Amygdala (tissue), 56 donors: ENCODE data around the gene ADGRG6.
"Not testable (repeated sequence)": the region's sequence is repeated elsewhere in the genome, so short reads cannot be mapped to it uniquely, and the experiment has no call there.

ENCODE experiments used
- DNase-seq, 56 donors: peaks; one replicate each; lab custom pipeline; 2025; lab: John Stamatoyannopoulos, UW

The ADGRG6 gene

DNA sequence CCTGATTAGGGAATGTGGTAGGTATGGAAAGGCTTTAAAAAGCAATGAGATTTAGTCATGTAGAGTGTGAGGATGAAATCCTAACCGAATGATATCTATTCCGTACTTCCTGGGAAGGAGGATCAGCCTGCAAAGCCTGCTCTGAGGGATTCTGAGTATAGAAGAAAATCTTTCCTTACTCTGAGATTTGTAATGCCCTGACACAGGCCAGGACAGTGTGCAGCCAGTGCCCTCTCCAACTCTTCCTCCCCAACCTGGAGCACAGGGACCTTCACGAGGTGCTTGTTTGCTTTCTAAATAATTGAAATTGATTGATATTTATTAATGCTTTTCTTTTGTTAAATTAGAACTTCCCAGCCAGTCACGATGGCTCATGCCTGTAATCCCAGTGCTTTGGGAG is 131.6 kb downstream of the ADGRG6 start:
- DNase-seq, result no peak

DNA sequence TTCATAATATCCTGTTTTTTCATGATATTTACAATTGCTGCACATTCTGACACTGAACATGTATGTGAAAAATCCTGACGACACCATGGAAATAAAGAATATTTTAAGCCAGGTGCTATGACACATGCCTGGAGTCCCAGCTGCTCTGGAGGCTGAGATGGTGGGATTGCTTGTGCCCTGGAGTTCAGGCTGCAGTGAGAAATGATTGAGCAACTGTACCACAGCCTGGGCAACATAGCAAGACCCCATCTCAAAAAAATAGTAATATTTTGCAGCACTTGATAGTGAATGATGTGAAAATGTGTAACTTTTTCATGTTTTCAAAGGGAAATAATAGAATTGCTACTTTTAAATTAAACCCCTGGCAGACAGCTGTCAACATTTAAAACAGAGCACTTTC is 137.1 kb downstream of the ADGRG6 start:
- no peak for DNase-seq

DNA sequence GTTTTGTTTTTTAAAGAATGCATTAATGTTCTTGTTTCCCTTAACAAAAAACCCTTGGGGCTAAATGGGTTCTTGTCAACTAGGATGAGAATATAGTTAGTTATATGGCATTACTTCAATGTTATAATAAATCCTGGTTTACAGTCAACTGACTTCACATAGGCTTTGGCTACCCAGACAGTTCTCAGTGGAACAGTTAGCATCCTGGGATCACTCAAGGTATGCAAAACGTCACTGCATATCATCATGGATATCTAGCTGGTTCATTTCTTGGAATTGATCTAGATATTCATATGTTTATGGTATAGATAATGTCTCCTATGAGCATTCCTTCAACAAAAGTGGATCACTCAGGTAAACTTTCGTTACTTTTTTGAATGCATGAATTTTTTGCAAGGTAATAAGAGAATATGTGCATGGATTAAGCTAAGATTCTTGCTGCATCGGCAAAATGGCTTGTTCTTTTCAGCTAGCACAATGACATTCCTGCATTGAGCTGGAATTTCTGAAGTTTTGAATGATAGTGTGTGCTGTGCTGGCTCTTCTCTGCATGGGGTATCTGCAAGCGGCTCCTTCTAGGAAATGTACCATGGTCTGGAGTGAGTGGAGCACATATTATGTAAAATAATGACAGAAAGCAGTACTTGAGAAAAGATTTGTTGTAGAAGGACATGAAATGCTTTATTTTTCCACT is 138.9 kb downstream of the ADGRG6 start:
- DNase-seq, result no peak

DNA sequence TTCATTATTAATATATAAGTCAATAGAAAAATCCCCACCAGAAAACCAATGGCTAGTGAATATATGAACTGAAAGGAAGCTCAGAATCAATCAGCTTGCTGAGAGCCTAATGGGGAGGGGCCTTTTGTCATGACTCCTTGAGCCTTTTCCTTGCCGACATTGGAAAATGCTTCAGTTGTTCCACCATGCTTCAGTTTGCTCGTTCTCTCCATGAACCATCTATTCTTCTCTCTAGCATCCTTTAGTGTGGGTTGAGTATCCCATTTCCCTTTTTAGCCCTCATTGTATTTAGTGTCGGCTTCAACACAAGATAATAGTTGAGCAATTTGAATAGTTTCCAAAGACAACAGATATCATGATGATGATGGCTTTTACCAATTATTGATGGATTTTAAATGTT is 139.9 kb downstream of the ADGRG6 start:
- DNase-seq, result no peak

DNA sequence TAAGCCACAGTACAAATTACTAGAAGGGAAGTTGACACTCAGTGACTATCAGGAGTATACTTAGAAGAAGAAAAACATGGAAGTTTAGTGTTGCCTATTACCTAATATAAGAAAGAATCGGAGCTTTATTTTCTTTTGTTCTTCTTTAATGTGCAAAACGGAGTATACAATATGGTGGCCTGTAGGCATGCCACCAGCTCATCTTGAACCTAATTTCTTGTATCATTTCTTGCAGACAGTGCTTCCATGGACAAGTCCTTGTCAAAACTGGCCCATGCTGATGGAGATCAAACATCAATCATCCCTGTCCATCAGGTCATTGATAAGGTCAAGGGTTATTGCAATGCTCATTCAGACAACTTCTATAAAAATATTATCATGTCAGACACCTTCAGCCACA is 141.3 kb downstream of the ADGRG6 start:
- DNase-seq, result no peak

DNA sequence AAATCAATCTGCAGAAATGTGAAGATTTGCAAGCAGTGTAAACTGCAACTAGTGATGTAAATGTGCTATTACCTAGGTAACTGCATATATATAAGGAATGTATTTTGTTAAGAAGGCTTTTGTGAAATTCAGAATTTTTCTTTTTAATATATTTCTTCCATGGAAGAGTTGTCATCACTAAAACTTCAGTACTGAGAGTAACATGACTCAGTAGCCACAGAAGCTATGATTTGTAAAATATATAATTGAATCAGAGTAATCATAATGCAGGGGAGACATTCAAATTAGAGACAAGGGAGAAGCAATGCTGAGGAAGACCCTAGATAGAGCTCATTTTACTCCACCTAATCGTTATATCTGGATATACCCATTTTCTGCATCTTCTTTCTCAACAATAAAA is 141.7 kb downstream of the ADGRG6 start:
- no peak for DNase-seq

DNA sequence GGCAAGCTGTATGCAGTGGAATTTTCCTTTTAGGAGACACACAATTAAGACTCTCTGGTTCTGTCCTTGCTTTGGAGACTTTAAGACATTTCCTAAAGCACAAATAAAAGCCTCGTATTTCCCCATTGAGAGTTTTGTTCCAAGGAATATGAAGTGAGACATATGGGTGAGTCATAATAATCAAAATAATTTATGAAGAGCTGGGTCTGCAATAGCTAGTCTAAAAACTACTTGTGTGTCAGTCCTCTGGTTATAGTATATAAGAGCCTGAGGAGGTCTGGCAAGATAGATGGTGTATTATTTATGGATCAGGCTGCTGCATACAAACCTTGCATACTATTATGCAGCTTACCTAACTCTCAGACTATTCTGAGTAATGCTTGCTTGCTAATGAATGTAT is 142.6 kb downstream of the ADGRG6 start:
- DNase-seq, result no peak

DNA sequence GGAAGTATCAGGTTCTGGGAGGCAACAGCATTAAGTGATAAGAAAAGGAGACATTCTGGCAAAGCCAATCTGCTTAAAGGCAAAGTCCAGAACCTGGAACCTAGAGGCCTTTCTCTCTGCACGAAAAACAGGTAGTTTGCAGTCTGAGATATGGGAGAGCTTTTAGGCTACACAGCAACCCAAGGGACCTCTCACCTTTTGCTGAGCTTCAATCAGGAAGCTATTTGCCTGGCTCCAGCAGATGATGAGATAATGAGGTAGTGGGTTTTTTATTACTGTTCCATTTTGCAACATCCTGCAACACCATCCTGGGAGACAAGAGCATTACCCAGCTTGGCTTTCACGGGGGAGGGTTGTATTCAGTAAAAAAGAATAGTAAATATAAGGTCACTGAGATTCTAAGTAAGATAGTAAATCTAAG is 143.1 kb downstream of the ADGRG6 start:
- no peak for DNase-seq

DNA sequence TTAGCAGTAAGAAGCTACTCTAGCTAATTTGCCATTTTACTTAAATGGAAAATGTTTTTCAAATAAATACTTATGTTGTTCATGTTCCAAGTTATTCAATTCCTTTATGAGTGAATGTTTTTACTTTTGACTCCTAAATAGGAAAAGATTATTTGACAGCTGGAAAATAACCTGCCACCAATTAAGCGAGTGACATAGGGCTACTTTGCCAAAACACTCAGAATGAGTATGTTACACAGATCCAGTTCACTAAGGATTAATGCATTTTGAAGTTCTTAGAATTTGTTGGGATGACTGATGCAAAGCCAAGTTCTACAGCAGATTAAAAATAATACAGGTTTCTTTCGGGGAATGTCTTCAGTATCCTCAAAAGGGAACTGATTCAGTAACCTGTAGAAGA is 144.4 kb downstream of the ADGRG6 start:
- DNase-seq, result no peak

DNA sequence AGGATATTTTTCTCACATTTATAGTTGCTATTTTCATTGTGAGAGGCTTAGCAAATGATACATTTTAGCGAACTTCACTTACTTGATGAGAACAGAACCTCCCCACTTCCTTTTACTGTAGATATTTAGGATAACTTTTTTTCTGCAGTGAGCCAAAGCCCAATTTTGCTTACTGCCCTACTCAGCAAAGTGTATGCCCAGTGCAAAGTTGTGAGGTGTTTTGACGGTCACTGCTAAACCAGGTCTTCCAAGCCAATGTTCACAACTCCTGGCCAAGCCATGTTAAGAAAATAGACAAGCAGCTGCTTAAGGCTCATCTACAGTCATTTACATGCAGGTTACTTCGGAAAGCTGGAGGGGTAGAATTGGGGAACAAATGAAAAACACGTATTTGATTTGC is 144.8 kb downstream of the ADGRG6 start:
- DNase-seq, result no peak

DNA sequence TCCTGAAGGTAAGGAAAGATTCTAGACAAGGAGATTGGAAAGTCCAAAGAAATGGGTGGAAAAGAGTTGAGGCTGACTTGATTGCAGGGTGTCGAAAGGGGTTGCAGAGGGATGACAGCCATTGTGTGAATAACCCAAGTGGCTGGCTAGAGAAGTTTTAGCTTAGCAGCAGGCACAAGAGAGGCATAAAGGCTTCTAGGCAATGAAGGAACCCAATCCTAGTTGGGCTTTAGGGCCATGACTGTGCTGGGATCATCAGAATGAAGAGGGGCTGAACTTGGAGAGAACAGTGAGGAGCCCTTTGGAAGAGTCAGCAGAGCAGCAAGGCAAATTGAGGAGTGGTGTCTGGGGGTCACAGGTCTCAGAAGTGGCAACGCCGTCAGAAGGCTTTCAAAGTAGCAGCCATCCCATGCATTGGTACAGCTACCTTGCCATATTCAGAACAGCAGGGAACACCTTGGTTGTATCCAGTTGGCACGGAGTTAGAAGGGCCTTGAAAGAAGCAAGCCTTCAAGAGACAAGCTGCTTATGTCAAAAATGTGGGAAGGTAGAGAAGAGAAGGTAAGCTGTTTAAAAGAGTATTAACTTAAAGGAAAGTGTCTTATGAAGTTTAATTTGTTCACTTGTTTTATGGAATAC is 146.4 kb downstream of the ADGRG6 start:
- no peak for DNase-seq

DNA sequence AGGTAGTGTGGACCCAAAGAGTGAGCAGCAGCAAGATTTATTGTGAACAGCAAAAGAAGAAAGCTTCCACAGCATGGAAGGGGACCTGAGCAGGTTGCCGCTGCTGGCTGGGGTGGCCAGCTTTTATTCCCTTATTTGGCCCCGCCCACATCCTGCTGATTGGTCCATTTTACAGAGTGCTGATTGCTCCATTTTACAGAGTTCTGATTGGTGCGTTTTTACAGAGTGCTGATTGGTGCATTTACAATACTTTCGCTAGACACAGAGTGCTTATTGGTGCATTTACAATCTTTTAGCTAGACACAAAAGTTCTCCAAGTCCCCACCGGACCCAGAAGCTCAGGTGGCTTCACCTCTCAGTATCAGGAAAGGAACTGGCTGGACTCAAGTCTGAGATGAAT is 149.0 kb downstream of the ADGRG6 start:
- DNase-seq, result not testable (repeated sequence)

DNA sequence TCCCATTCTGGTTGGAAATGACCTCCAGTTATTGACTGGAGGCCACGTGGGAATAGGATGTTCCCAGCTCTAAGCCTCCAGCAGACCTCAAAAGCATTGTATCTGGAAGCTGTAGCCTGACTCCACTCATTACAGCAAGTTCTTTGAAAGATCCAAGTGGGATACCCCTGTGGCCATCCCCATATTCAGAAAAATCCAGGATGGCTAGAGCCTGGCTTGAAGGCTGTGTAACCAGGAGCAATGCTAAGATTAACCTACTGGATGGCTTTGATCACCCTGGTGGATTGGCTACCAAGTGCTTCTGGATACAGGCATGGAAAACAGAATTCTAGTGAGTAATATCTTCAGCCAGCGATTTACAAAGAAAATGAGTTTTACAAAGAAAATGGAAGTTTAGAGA is 151.2 kb downstream of the ADGRG6 start:
- no peak for DNase-seq

DNA sequence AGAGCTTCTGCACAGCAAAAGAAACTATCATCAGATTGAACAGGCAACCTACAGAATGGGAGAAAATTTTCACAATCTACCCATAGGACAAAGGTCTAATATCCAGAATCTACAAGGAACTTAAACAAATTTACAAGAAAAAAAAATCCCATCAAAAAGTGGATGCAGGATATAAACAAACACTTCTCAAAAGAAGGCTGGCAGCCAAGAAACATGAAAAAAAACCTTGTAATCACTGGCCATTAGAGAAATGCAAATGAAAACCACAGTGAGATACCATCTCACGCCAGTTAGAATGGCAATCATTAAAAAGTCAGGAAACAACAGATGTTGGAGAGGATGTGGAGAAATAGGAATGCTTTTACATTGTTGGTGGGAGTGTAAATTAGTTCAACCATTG is 152.4 kb downstream of the ADGRG6 start:
- DNase-seq, result not testable (repeated sequence)

DNA sequence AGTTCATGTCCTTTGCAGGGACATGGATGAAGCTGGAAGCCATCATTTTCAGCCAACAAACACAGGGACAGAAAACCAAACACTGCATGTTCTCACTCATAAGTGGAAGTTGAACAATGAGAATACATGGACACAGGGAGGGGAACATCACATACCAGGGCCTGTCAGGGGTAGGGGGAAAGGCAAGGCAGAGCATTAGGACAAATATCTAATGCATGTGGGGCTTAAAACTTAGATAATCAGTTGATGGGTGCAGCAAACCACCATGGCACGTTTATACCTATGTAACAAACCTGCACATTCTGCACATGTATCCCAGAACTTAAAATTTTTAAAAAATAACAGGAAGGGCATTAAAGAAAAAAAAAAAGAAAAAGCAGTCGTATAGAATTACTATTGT is 153.0 kb downstream of the ADGRG6 start:
- DNase-seq, result not testable (repeated sequence)

DNA sequence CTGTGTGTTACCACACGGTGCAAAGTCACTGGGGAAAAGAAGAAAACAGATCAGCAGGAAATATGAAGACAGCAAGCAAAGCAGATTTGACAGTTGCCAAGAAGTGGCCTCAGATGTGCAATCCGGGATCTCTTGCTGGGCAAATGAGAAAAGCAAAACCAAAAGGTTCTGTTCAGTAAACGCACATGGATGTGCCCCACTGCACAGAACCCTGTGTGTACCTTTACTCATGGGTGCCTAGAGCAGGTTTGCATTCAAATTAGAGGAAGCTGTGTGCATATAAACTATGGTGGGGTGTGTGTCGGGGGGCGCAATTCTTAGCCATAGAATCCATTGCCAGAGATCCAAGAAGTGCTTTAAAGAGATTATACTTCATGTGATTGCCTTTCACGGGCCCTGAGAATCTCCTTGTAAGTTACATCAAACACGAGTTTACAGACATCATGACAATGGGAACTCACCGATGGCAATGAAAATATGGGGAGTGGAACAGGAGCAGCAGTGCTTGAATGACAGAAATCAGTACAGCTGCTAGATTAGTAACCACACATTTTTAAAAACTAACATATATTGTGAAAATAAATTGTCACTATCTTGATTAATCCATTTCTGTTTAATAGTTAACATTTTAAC is 154.3 kb downstream of the ADGRG6 start:
- no peak for DNase-seq

DNA sequence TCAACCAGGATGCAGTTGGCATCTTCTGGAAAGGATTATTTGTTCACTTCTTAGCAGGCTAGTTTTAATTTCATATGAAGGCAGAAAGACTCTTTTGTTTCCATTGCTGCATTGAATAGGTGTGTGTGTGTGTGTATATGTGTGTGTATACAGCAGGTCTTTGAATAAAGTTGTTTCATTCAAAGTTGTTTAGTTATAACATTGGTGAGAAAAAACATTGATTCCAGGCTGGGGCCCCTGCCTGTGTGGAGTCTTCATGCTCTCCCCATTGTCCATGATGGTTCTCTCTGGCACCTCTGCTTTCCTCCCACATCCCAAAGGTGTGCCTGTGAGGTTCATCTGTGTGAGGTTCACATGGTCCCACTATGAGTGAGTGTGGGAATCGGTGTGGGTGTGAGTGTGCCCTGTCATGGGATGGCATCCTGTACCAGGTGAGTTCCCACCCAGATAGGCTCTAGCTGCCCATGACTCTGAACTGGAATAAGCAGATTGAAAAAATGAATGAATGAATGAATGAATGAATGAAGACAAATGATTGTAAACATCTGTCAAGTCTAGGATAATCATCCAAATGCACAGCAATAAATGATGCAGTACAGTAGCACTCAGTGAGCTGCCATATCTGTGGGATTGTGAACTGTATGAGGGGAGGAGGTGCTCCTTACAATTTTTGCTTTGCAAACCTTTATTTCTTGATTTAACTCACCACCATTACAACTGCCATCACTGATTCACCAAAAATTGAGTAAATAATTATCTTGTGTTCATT is 156.0 kb downstream of the ADGRG6 start:
- no peak for DNase-seq

DNA sequence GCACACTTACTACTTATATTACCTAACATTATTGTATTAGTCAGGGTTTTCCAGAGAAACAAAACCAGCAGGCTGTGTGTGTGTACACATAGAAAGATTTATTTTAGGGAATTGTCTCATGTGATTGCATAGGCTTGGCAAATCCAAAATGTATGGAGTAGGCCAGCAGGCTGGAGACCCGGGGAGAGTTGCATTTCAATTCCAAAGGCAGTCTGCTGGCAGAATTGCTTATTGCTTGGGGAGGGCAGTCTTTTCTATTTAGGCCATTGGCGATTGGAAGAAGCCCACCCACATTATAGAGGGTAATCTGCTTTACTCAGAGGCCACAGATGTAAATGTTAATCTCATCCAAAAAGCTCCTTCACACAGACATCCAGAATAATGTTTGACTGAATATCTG is 157.0 kb downstream of the ADGRG6 start:
- no peak for DNase-seq

DNA sequence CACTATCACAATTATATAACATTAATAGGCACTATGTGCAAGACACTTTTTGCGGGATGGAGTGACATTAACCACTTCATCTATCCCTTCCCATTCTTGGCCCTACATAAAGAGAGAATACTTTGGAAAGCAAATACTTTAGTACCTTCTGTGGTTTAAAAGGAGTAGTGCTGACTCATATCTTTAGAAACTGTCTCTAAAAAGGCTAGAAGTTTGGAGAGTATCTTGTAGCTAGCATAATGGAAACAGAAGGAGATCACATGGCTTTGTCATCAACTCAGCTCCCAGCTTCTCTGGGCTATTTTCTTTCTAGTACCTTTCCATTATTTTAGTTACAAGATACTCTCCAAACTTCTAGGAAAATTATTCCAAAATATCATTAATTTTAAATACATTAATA is 157.5 kb downstream of the ADGRG6 start:
- no peak for DNase-seq

DNA sequence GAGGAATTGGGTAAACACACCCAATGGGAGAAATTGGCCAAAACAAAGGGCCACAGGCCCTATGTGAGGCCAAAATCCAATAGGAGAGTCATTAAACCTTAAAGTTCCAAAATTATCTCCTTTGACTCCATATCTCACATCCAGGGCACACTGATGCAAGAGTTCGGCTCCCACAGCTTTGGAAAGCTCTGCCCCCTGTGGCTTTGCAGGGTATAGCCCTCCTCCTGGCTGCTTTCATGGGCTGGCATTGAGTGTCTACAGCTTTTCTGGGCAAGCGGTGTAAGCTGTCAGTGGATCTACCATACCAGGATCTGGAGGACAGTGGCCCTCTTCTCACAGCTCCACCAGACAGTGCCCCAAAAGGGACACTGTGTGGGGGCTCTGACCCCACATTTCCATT is 160.5 kb downstream of the ADGRG6 start:
- DNase-seq, result no peak

DNA sequence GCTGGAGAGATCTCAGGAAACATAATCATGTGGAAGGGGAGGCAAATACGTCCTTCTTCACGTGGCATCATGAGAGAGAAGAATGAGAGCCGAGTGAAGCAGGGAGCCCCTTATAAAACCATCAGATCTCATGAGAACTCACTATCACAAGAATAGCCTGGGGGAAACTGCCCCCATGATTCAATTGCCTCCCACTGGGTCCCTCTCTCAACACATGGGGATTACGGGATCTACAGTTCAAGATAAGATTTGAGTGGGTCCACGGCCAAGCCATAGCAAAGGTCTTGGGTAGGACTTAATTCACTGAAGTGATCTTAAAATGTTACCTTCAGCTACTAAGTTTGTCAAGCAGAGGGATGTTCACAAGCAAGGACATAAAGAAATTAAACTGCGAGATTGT is 162.2 kb downstream of the ADGRG6 start:
- DNase-seq, result no peak
